ENCODE data around the gene LARGE1.

Gene LARGE1

DNA sequence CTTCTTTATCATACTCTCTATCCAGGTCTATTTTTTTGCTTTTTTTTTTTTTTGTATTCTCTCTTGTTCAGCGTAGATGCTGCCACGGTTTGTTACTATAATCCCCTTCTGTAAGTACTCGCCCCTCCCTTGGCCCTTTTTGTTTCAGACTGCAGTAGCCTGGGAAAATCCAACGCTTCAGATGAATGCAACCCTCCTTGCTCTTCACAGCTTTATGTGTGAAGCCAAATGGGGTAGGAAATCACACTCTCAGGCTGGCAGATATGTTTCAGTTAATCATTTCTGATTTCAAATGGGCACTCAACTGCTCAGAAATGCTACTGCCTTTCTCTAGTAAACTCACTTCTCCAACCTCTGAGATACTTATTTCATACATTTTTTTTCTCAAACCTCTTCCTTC lies 149.1 kb downstream of the LARGE1 start:
- DNase-seq, result no peak

DNA sequence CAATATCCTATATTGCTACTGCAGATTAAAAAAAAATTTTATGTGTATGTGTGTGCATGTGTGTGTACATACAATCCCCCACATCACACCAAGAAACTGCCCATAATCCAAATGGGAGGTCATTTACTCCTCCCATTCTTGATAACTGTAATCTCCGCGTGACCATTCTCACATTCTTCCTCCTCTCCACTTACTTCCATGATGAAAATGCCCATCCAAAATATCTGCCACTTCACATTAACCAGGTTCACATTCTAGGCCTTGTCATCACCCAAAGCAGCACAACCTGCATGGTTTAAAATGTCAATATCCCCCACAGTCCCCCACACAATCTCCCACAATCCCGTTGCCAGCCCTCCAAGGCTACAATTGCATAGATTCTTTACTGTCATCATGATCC lies 149.6 kb downstream of the LARGE1 start:
- DNase-seq, result no peak

DNA sequence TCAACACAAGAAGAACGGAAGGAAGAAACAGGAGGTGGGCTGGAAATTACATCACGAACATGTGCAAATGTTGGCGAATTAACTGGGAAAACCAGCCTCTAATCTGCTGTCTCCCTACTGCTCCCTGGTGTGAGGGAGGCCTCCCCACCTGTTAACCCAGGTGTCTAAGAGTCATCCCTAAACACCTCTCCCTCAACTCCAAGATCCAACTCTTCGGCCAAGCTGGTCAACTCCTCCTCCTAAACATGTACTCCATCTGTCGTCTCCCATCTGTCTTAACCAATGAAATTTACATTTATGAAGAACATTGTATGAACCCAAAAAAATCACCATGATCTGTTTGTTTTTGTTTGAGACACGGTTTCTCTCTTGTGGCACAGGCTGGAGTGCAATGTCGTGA lies 154.2 kb downstream of the LARGE1 start:
- DNase-seq, result no peak

DNA sequence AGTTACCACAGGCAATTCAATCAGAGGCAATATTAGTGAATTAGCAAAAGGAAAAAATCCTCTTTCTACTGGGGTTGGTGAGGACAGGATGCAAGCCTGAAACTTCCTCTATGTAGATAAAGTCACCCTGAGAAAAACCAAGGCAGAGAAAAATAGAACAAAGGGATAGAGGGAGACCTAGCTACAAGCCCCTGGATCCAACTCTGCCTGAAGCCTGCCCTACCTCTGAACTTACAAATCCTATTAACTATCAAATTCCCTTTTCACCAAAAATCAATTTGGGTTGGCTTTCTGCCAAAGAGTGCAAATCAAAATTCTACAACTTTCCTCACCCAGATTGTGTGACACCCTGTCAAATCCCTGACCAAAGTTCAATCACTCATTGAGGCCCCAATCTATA lies 161.3 kb downstream of the LARGE1 start:
- DNase-seq, result no peak

DNA sequence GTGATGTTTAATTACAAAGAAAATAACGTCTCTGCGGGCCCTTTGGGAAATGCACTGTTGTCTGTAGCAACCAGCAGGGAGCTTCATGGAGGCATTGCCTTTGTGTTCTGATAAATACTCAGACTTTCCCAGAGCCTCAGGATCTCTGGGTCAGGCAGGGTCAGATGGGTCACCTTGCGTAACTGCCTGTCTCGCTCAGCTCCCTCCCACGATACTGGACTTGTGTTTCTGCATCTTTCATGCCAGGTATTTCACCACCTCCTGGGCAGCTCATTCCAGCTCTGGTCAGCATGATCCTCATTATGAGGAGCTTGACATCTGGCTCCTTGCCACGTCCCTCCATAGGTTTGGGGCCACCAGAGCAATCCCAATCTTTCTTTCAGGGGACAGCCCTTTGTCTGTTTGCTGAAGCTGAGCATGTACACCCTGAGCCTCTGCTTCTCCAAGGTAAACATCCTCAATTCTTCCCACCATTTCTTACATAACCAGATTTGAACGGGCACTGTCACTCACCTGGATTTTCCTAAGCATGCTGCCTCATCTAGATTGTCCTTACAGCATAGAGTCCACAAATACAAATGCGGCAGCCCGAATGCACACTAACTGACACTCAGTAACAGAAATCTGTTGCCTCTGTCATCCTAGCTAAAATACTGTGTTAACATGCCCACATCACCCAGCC lies 162.3 kb downstream of the LARGE1 start:
- no peak for DNase-seq

DNA sequence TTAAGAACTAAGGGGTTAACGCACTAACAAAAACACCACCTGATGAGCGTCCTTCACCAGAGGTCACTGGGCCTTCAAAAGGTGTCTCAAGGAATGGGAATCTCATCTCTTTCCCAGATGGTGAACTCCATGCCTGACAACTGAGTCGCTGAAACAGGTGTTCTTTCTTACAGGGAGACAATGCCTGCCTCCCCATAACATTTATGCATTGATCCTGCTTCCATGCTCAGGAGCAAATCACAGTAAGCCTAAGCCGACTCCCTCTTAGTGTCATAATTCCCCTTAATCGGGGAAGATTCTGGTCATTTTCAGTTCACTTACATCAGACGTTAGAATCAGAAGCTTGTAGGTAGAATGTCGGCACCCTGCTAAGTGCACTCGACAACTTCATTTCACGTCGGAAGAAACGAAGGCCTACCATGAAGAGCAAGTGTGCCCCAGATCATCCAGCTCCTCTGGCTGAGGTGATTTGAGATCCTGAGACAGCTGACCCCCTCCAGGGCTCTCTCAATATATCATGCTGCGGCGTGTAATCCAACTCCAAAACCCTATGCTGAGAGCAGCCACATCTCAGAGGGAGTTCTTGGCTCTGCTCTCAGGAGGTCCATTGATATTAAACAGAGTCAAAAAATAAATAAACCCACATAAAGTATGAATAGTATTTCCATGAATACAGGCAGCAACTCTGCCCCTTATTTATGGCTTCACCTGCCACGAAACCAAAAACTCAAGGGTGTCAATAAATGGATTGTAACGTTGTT lies 163.1 kb downstream of the LARGE1 start:
- DNase-seq, result no peak

DNA sequence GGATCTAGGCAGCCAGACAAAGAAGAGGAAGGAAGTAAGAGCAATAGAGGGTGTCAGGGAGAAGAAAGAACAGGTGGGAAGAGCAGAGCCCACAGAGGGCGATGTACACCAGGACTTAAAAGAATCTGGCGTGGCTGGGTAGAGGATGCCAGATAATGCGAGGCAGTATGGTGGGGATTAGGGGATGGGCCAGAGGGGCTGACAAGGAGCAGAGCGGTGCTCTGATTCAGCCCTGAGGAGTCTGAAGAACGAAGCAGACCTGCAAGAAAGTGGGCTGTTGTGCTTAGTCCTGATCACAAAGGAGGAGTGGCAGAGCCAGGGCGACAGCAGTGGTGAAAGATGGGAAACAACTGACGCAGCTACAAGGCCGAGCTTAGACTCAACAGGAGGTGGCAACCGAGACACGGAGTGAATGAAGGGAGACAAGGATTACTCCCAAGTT lies 163.7 kb downstream of the LARGE1 start:
- no peak for DNase-seq

DNA sequence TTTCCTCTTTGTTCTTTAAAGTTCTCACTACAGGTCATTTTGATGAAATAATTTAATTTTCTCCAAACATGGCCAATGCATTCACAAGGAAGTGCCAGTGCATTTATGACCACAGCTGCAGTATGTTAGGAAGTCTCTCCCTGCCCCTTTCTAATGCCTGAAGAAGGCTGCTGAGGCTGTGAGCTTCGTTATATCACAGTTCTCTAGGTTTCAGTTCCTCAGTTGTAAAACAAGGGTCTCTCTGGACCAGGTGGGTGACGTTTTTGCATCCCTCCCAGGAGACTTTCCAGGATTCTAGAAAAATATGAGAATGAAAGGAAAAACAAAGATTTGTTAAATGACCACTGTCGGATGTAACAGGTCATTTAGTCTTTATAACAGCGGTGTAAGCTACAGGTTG lies 171.6 kb downstream of the LARGE1 start:
- no peak for DNase-seq

DNA sequence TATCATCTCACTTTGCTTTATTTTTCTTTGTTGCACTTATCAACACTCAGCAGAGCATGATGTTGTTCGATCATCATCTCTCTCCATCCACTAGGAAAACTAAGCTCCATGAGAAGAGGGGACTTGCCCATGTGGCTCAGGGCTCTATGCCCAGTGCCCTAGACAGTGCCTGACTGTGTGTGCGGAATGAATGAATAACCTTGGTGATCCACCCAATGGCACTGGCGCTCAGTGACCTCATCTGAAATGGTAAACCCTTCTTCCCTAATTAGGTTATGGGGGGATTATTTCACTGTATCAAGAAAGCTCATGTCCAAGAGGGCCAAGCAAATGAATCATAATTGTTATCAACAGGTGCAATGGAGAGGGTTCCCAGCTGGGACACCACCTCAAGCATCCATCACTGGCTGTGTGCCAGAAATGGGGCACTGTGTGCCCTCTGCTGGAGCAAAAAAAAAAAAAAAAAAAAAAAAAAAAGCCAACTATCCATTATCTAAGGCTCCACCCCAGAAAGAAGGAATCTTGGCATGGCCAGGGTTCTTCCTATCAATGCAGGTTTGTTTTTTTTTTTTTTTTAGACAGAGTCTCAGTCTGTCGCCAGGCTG lies 172.6 kb downstream of the LARGE1 start:
- no peak for DNase-seq

DNA sequence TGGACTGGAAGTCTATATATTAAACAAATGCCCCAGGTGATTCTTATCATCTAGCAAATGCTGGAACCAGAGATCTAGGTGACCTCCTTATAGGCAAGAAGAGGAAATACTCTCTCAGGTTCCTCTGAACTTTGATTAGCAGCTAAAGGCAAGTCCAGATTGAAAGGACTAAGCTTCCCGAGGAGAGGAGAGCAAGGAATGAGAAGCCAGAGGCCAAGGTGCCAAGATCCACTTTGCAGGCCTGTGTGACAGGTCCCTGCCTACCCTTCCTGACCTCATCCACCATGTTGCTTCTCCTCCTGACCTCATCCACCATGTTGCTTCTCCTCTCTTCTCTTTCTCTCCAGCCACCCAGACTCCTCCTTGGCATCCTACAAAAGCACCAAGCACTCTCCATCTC lies 173.2 kb downstream of the LARGE1 start:
- no peak for DNase-seq

DNA sequence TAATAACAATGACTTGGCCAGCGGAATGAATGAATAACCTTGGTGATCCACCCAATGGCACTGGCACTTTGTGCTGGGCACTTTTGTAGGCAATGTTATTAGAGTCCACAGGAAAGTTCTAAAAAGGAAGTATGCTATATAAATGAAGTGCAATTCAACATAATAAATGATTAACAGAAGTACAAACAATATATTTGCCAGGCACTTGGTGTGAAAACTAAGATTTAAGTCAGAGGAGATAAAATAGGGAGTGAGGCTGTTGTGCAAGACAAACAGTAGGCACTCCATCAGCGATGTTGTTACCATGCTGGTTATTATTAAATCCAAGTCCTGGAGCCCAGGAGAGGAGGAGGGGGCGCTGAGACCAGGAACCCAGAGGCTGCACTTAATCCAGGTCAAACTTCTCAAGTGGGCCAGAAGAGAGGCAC lies 173.8 kb downstream of the LARGE1 start:
- DNase-seq, result no peak

DNA sequence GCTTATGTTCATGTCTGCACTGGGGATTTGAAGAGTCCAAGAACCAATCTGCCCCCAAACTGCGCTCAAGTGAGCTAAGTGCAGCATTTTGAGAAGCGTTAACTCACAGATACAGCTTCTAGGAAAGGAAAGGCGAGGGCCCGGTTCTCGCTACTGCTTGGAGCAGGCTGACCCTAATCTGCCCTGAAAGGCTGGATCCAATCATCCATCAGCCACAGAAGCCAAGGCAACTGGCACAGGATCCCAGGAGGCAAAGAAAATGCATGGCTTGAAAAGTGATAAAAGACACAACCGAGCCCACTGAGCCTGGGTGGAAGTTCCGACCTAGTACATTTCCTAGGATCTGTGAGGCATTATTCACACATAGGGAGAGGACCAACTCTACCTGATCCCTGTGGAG lies 174.8 kb downstream of the LARGE1 start:
- DNase-seq, result no peak

DNA sequence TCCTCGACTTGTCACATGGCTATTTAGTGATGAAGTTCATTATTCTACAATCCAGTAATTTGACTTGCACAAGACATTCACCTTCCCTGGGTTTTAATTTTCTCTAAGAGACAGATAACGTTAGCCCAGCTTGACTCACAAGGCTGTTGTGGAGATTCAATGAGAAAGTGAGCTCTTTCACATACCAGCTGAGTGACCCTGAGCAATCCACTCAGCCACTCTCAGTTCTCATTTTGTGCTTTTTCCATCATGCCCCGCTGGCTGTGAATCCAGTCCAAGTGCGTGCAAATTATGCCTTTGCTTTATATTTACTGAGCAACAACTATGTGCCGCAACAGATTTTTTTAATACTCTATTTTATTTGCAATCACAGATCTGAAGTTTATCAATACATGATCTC lies 176.5 kb downstream of the LARGE1 start:
- DNase-seq, result no peak

DNA sequence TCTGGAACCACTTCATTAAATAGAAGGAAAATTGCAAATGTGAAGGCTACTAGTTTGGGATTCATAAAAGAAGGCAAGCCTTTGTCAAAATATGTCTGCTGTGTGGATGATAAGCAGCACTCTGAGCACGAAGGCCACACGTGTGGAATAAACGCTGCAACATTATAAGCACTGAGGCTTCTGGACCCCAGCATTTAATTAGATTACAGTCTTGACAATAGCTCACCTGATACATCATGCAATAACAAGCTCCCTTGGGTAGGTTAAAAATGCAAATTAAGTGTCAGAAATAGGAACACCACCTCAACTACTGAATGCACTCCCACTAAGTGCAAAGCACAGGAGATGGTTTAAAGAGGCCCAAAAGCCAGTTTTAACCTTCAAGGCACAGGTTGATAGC lies 179.3 kb downstream of the LARGE1 start:
- no peak for DNase-seq

DNA sequence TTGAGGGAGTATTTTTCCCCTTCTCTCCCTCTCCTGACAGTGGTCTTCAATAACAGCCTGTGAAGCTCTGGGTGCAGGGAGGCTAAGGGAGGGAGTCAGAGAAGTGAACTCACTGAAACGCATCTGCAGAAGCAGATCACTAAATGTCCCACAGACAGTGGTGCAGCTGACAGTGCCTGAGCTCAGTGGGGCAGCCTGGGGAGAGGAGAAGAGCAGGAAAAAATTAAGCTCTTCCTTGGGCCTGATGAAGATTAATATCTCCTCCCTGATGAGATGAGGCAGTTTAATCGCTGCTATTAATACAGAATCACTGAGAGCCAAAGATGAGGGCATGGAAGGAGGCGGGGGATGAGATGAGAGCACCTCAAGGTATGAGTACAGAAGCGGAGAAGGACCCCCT lies 180.8 kb downstream of the LARGE1 start:
- no peak for DNase-seq

DNA sequence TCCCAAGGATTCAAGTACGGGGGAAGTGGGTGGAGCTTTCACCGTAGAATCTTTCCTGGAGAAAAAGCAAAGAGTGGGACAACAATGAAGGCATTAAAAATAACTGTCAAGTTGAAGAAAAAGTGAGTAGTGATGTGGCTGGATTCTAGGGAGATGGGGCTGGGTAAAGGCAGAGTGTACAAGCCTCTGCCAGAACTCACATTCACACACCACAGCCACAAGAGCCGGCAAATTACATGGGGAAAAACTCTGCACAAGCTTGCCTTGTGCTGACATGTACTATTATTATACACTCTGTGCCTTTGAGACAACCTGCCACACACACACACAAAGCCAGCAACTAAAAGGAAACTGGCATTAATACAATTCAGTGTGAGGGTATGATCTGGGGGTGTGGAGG lies 182.6 kb downstream of the LARGE1 start:
- DNase-seq, result peak; percentile 16

DNA sequence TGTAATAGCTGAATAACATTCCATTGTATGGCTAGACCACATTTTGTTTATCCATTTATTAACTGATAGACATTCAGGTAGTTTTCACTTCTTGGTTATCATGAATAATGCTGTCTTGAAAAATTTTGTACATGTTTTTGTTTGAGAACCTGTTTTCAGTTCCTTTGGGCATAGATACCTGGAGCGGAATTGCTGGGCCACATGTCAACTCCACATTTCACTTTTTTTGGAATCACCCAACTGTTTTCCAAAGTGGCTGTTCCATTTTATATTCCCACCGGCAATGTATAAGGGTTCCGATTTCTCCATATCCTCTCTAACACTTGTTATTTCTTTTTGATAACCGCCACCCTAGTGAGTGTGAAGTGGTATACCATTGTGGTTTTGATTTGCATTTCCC lies 184.3 kb downstream of the LARGE1 start:
- DNase-seq, result no peak

DNA sequence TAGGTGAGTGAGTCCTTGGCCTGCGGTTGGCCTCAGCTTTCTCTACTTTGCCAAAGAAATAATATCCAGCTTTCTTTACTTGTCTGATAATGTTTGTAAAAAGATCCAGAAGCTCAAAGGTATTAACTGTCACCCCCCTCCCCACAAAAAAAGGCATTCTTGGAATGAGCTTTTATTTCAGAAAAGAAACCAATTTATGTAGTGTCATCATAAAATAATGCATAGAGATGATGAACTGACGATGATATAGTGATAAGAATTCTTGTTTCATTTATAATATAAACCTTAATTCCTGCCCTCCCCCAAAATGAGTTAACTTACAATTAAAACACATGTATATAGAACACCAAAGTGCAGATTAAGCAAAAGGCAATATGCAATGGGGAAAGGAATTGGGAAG lies 191.4 kb downstream of the LARGE1 start:
- no peak for DNase-seq

DNA sequence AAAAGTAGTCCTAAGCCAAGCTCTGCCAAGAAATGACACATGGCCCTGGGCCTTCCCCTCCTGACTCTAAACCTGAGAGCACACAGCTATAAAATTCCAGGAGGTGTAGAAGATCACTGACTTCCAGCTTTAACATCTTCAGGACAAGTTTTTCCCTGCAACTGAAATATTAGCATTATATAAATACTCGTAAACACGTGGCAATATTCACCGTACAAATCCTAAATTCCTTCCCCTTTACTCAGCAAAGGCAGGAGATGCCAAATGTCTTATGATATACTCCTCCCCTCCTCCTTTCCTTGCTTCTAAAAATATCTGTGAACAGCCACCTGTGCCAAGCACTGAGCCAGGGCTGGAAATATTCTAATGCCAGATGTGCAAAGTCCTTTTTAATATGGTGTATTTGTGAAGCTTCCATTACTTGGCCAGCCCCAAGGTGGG lies 194.0 kb downstream of the LARGE1 start:
- DNase-seq, result no peak

DNA sequence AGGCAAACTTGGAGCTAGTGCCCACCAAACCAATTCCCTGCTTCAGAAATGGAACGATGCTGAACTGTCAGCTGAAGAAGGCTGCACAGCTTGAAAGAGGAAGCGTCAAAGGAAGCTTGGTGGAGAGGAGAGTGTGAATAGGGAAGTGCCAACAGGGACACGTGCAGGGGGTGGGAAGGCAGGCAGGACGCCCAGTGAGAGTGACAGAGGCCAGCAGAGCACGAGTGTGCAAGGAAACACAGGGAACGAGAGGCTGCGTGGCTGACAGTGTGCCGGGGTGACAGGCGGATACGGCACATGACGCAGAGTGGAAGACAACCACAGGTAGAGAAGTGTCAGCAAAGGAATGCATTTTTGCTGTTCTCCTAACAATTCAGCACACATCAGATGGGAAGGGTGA lies 196.4 kb downstream of the LARGE1 start:
- no peak for DNase-seq

DNA sequence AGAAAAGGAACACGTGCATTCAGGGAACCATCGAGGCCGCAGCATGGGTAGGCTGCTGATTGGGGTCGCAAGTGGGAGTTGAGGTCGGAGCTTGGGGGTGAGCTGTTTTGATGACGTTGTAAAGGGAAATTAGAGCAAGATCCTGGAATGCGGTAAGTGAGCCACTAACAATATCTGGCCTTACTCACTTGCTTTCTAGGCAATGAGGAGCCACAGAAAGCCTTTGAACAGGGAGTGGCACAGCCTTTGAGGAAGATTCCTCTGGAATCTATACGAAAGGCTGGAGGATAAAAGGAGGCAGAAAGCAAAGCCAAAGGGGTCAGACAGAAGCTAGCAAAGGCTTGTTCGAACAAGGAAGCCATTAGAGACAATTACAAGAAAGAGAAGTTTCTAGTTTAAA lies 197.5 kb downstream of the LARGE1 start:
- no peak for DNase-seq

DNA sequence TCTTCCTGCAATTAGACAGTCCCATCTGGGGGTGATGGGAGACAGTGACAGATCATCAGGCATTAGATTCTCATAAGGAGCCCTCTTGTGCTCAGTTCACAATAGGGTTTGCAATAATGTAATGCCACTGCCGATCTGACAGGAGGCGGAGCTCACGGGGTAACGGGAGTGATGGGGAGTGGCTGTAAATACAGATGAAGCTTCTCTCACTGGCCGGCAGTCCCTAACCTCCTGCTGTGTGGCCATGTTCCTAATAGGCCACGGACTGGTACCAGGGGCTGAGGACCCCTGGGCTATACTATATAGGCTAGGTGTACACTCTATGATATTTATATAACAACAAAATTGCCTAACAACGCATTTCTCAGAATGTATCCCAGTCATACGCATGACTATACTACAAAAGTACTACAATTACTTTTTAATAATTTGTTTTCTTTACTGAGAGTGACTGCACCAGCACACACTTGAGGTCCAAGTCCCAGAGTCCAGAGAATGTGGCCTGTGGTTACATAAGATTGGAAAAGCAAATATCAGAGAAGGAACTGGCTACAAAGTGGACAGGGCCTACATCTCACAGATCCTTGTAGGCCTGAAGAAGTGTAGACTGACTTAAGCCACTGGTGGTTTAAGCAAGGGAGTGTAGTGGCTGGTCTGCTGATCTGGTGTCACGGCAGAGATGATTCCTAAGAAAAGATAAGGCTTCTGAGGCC lies 200.0 kb downstream of the LARGE1 start:
- no peak for DNase-seq

DNA sequence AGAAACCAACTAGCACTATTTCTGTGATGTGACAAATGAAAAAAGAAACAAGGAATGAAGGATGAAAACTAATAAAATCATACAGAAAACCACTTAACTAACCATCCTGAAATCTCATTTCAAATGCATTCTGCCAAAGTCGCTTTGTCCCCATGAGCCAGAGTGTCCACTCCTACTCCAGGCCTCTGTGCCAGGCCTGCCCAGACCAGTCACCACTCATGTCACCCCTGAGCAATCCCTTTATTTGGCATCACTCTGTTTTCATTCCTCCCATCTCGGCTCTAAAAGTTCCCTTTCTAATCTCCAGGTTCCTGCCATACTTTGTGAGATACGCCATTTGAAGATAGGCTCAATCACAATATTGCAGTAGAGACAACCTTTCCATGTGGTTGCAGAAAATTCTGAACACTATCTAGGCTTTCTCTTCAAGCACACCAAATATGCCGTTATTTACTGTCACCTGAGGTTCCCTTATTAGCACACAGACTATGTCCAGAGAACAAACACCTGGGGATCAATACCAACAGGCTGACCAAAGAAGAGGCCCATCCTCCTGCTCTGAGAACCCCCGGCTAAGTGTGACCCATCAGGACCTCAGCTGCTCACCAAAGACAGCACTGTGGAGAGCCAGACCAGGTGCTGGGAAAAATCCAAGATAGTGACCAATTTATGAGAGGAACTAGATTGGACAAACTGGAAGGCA lies 202.4 kb downstream of the LARGE1 start:
- no peak for DNase-seq
